Esophagus squamous epithelium (tissue), 5 donors: ENCODE results near the gene GRB14. TPM values are rescaled to one million over a fixed set of nuclear protein-coding genes. Genes with fewer than 3 reads are reported as not detected.

Experiments used
- DNase-seq: peaks from one replicate; lab custom pipeline; 2025; lab: John Stamatoyannopoulos, UW
- H3K27ac ChIP-seq, 4 donors: fragments of 200-600 bp; sonication (generic); one replicate each; pipeline ENCODE4 v1.5.1; 2016 to 2019; ENCODE audit warnings: mild to moderate bottlenecking in 1 of 4
- H3K27me3 ChIP-seq, 4 donors: fragments of 200-600 bp; sonication (generic); 1 replicate in 3 of 4; 2 replicates in 1 of 4; pipeline versions ENCODE4 v1.5.1 to v1.6.0; 2017 to 2021; ENCODE audit warnings: antibody characterized with exemption in 1 of 4
- H3K36me3 ChIP-seq, 3 donors: fragments of 200-600 bp; sonication (generic); one replicate each; pipeline ENCODE4 v1.5.1; 2016 to 2019
- H3K4me1 ChIP-seq, 3 donors: fragments of 200-600 bp; sonication (generic); one replicate each; pipeline ENCODE4 v1.5.1; 2017 to 2019
- H3K4me3 ChIP-seq, 4 donors: fragments of 200-600 bp; sonication (generic); 1 replicate in 3 of 4; 2 replicates in 1 of 4; pipeline ENCODE4 v1.5.1; 2016 to 2019; ENCODE audit warnings: mild to moderate bottlenecking in 2 of 4, moderate library complexity in 1 of 4
- H3K9me3 ChIP-seq, 3 donors: fragments of 200-600 bp; sonication (generic); one replicate each; pipeline ENCODE4 v1.5.1; 2016 to 2019
- CTCF ChIP-seq, 6 experiments: fragments of 450-650 bp in 4 of 6; fragments of 200-600 bp in 2 of 6; sonication (generic) in 2 of 6; IDR thresholded peaks; one replicate each; pipeline ENCODE4 v1.5.1; 2016 to 2019; ENCODE audit warnings: antibody characterized with exemption in 6 of 6, mild to moderate bottlenecking in 4 of 6, moderate library complexity in 4 of 6
- POLR2A ChIP-seq, 4 donors: fragments of 450-650 bp; IDR thresholded peaks; one replicate each; pipeline ENCODE4 v1.6.1; 2017; ENCODE audit warnings: antibody characterized with exemption in 4 of 4, mild to moderate bottlenecking in 4 of 4, moderate library complexity in 3 of 4
- WGBS, 2 donors: methylation state at CpG; one replicate each; pipeline ENCODE4 v1.1.5; 2018; 5-methylcytosine and 5-hydroxymethylcytosine counted together
- intact Hi-C: fragments of 100-400 bp; cut with DNase I; formaldehyde crosslinking; loops from one replicate; pipeline ENCODE4 v1.15.0; 2022
- total RNA-seq, 4 donors: library from RNA; depleted of rRNA; stranded (reverse); fragments of >200 nt; gene quantifications; one replicate each; pipeline ENCODE4 v1.1.0, GENCODE V29; 2016
- donor health status: DM: yes; HTN: yes; CAD: no.

The GRB14 gene
- total RNA-seq, 4 donors from 2014 or later, result 0.31 to 2.5 (median 1.2) TPM; not detected in 1

GRCh38 chr2:164561416-164561815 is 59.9 kb downstream of the GRB14 start:
- H3K27me3 ChIP-seq, result no peaks in the 10 kb centered on the region
- H3K27ac ChIP-seq, result no peak overlapping the region
- intact Hi-C loops, result loop anchor here (10.0 kb wide), 1 partner anchor 153 kb away; no protein-coding TSS in a partner anchor
- peaks cover 0 to 10% (median 0%) of the 10 kb centered on the region in 3 donors for H3K4me1 ChIP-seq
- no peak for DNase-seq
- H3K4me3 ChIP-seq, result no peak overlapping the region
- H3K36me3 ChIP-seq, result no peaks in the 10 kb centered on the region
- H3K9me3 ChIP-seq, result no peaks in the 10 kb centered on the region
- TF ChIP-seq POLR2A (IDR thresholded peaks at IDR 0.05), result no peak
- TF ChIP-seq CTCF (IDR thresholded peaks at IDR 0.05), result no peak
- 72 to 74% methylated on average over 4 of the region's 4 CpGs for WGBS, 2 donors

GRCh38 chr2:164560902-164561301 is 60.4 kb downstream of the GRB14 start:
- Histone ChIP-seq H3K9me3 (no peaks in the 10 kb centered on the region), H3K4me1 (peaks cover 0 to 10% (median 0%) of the 10 kb centered on the region in 3 donors), H3K27ac (no peak overlapping the region), H3K27me3 (no peaks in the 10 kb centered on the region), H3K4me3 (no peak overlapping the region), H3K36me3 (no peaks in the 10 kb centered on the region)
- WGBS, 2 donors, result 29 to 33% methylated on average over 2 of the region's 2 CpGs
- intact Hi-C loops, result loop anchor here (10.0 kb wide), 1 partner anchor 154 kb away; no protein-coding TSS in a partner anchor
- no peak for DNase-seq
- TF ChIP-seq POLR2A (IDR thresholded peaks at IDR 0.05), result no peak
- TF ChIP-seq CTCF (IDR thresholded peaks at IDR 0.05), result no peak

- H3K4me1 ChIP-seq, result peaks cover 0 to 10% (median 0%) of the 10 kb centered on the region in 3 donors
- no peaks in the 10 kb centered on the region for H3K27me3 ChIP-seq
- H3K27ac ChIP-seq, result no peak overlapping the region
- intact Hi-C loops, result loop anchor here (10.0 kb wide), 1 partner anchor 155 kb away; no protein-coding TSS in a partner anchor
- no peak overlapping the region for H3K4me3 ChIP-seq
- WGBS, 2 donors, result 26 to 37% methylated on average over 4 of the region's 4 CpGs
- no peaks in the 10 kb centered on the region for H3K36me3 ChIP-seq
- TF ChIP-seq CTCF (IDR thresholded peaks at IDR 0.05) (peak; percentile 27 to 67 (median 58)), POLR2A (IDR thresholded peaks at IDR 0.05) (no peak)
- no peaks in the 10 kb centered on the region for H3K9me3 ChIP-seq
- no peak for DNase-seq
Measured at GRCh38 chr2:164560181-164560792, 61.0 kb downstream of the GRB14 start.

GRCh38 chr2:164558450-164558849 is 62.8 kb downstream of the GRB14 start:
- Histone ChIP-seq H3K9me3 (no peaks in the 10 kb centered on the region), H3K4me3 (no peak overlapping the region), H3K27me3 (no peaks in the 10 kb centered on the region), H3K4me1 (peaks cover 0 to 10% (median 0%) of the 10 kb centered on the region in 3 donors), H3K27ac (no peak overlapping the region), H3K36me3 (no peaks in the 10 kb centered on the region)
- intact Hi-C loops, result no loop called here
- DNase-seq, result no peak
- no peak for TF ChIP-seq CTCF (IDR thresholded peaks at IDR 0.05)
- no peak for TF ChIP-seq POLR2A (IDR thresholded peaks at IDR 0.05)
- 45 to 58% methylated on average over 2 of the region's 2 CpGs for WGBS, 2 donors

GRCh38 chr2:164554487-164554886 is 66.8 kb downstream of the GRB14 start:
- H3K9me3 ChIP-seq, result no peaks in the 10 kb centered on the region
- no peak overlapping the region for H3K4me3 ChIP-seq
- 42 to 55% methylated on average over 2 of the region's 2 CpGs for WGBS, 2 donors
- intact Hi-C loops, result no loop called here
- no peaks in the 10 kb centered on the region for H3K27me3 ChIP-seq
- no peak overlapping the region for H3K27ac ChIP-seq
- H3K4me1 ChIP-seq, result no peaks in the 10 kb centered on the region
- no peak for TF ChIP-seq CTCF (IDR thresholded peaks at IDR 0.05)
- no peak for TF ChIP-seq POLR2A (IDR thresholded peaks at IDR 0.05)
- DNase-seq, result no peak
- no peaks in the 10 kb centered on the region for H3K36me3 ChIP-seq
